WI38 (cell line): ENCODE measurements around the gene TYW1B.
"Not testable (repeated sequence)": the region's sequence is repeated elsewhere in the genome, so short reads cannot be mapped to it uniquely, and the experiment has no call there.

ENCODE experiments used
- H3K4me3 ChIP-seq: 2 replicates; pipeline ENCODE4 v1.5.1; 2011; ENCODE audit warnings: low read depth, mild to moderate bottlenecking, control low read depth, low read length
- TF ChIP-seq, protein P1 (sequence below): IDR thresholded peaks from 2 replicates; pipeline ENCODE4 v1.5.1; 2012; ENCODE audit warnings: low read depth, mild to moderate bottlenecking, control low read depth, low read length

The TYW1B gene

DNA sequence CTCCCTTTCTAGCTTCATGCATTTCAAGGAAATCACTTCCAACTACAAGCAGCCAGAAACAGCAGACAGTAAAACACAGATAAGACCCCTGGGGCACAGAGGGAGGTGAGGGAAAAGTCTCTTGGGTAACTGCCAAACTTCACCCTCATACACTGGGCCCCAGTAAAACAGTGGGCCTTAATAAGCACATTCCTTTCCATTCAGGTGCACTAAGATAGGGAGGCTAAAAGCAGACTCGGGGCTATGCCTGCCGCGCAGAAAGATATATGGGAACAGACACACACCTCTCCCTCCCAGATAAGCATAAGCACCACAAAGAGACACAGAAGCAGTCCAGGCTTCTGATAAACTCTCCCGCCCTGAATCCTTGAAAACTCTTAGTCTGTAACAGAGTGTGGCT lies 117.0 kb downstream of the TYW1B start:
- TF ChIP-seq, protein P1, sequence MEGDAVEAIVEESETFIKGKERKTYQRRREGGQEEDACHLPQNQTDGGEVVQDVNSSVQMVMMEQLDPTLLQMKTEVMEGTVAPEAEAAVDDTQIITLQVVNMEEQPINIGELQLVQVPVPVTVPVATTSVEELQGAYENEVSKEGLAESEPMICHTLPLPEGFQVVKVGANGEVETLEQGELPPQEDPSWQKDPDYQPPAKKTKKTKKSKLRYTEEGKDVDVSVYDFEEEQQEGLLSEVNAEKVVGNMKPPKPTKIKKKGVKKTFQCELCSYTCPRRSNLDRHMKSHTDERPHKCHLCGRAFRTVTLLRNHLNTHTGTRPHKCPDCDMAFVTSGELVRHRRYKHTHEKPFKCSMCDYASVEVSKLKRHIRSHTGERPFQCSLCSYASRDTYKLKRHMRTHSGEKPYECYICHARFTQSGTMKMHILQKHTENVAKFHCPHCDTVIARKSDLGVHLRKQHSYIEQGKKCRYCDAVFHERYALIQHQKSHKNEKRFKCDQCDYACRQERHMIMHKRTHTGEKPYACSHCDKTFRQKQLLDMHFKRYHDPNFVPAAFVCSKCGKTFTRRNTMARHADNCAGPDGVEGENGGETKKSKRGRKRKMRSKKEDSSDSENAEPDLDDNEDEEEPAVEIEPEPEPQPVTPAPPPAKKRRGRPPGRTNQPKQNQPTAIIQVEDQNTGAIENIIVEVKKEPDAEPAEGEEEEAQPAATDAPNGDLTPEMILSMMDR = no peak
- H3K4me3 ChIP-seq = no peak overlapping the region

DNA sequence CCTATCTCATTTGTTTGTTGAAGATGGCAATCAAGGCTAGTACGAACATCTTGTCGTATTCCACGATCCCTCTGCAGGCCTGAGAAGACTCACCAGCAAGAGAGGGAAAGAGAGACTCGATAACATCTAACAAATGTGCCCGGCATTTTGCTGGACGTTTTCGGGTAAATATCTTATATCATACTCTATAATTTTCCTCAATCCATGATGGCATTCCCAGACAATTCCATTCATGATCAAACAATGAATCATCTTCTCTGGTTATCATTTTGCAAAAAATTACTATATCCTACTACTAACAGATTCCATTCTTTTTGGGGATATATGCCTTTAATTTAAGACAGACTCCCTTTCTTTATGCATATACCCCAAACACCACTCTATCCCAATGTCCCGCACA lies 118.1 kb downstream of the TYW1B start:
- TF ChIP-seq, protein P1 = no peak
- H3K4me3 ChIP-seq = no peak overlapping the region

DNA sequence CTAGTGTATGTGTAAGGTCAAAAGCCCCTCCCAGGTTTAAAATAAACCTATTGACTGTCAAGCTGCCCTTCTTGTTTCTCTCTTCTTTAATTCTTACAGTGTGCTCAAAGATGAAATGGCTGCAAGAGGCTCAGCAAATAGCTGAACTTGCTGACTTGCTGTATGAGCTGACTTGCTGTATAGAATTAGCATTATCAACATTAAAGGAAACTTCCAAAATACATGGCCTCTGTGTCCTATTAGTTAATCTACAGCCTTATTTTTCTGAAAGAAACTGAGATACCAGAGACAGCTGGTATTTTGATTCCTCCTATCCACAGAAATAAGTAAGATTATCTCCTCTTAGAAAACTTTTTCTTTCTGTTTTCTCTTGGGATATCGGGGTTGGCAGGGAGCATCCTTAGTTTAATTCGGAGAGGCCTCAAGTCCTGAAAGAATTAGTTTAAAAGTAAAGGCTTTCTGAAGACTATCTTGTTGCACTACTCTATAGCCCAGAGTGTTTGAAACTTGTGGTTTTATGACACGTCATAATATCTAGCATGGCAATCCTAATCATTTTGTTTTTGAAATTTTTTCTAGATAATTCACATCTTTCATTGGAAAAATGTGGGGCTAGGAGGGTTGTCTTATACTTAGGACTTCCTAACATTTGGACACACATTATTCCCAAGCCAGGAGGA lies 119.5 kb downstream of the TYW1B start:
- H3K4me3 ChIP-seq = not testable (repeated sequence)

DNA sequence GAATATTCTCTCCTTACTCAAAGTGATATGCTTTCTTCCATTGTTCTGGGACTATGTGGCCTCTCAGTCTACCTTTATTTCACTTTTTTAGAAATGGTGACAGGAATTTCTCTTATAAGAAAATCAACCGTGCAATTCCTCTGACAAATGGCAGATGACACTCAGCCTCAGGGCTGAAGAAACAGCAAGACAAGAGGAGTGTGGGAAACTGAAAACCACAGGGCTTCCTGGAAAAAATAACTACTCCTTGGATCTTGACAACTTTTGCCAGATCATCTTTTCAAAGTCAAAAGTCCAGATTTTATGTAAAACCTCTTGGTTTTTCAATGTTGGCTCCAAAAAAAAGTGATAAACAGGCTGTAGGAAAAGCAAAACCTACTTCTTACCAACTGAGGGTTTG lies 121.5 kb downstream of the TYW1B start:
- TF ChIP-seq, protein P1 = no peak
- no peak overlapping the region for H3K4me3 ChIP-seq

DNA sequence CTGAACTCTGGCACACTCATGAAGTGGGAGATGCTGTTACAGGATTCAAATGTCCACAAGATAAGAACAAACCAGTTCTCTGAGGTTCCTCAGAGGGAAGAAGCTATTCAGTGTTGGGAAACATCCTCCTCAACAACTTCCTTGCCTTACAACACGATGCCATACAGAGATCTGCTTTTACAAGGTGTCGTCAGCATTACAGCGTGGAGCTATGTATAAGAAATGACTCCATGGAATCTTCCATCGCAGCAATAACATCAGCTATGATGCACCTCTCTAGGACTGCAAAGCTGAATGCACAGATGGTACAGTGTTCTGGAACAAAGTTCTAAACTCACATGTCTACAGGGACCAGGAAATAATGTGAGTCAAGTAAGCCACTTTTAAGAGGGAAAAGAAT lies 122.3 kb downstream of the TYW1B start:
- not testable (repeated sequence) for H3K4me3 ChIP-seq

DNA sequence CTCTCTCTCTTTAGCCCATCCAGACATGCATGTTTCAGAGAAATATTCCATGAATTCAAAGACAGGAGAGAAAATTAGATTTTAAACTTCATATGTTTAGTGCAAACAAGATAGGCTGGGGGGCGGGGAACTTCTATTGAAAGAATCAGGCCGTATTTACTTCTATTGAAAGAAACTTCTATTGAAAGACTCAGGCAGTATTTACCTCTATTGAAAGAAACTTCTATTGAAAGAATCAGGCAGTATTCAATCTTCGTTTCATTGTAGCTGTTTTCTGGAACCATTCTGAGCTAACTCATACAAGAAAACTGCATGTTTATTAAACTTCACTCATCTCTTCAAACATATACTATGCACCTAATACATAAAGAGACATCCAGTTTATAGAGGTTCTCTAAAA lies 123.1 kb downstream of the TYW1B start:
- TF ChIP-seq, protein P1 = no peak
- no peak overlapping the region for H3K4me3 ChIP-seq

DNA sequence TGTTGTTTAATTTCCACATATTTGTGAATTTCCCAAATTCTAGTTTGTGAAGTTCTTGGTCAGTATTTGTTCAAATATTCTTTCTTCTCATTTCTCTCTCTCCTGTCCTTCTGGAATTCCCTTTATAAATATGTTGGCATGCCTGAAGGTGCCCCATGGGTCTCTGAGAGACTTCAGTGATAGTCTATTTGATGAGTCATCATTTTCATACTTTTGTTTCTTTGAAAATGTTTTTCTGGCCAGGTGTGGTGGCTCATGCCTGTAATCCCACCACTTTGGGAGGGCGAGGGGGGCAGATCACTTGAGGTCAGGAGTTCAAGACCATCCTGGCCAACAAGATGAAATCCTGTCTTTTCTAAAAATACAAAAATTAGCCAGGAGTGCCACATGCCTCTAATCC lies 127.5 kb downstream of the TYW1B start:
- not testable (repeated sequence) for H3K4me3 ChIP-seq

DNA sequence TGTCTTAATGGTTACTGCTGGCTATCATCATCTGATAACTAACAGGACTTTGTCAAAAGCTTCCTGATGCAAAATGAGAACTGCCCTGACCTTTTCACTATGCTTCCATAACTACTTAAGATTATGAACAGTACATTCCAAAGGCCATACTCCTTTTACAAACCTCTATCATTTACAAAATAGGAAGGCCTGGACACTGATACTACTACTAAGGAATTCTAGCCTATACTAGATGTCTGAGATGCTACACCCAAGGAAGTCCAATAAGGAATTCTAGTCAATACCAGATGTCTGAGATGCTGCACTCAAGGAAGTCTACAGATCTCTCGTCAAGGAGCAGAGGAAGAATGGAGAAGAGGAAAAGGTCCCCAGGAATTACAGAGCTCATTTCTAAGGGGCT lies 130.9 kb downstream of the TYW1B start:
- H3K4me3 ChIP-seq = not testable (repeated sequence)

DNA sequence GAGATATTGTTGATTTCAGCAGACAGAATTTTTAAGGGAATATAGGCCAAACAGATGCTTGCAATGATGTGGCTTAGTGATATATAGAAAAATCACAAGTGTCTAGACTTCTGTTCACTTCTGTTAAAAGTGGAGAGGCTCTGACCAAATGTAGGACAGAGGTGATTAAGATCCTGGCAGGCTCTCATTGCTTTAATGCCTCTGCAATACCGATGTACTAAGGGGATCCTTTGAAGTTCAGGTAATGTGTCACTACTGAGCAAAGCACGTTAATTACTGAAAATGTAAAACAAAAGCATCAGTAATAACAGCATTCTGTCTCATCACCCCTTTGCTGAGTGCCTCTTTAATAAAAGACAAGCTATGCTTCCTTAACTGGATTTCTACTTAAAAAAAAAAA lies 131.4 kb downstream of the TYW1B start:
- not testable (repeated sequence) for H3K4me3 ChIP-seq

DNA sequence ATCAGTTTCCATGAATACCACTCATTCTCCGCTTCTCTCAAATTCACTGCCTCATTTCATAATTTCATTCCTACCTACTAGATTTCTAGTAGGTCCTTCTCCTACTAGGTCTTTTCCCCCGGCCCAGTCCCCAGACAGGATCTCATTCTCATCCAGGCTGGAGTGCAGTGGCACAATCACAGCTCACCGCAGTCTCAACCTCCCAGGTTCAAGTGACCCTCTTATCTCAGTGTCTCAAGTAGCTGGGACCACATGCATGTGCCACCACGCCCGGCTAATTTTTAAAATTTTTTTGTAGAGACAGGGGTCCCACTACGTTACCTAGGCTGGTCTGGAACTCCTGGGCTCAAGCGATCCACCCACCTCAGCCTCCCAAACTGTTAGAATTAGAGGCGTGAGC lies 132.5 kb downstream of the TYW1B start:
- not testable (repeated sequence) for H3K4me3 ChIP-seq

DNA sequence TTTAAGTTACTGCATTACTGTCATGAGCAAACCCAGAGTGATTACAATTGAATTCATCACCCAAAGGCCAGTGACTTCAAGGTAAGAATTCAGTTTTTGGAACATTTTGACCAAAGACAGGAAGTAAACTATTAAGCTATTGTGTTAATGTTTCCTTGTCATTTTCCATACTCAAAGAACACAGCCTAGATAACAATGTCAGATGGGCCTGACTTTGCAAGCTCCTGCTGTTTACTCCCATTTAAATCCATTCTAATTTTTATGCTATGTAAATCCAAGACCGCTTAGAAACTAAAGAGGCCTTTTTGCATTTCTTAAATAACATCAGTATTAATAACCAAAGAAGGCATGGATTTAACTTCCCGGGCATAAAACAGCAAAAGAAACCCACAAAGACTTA lies 136.6 kb downstream of the TYW1B start:
- H3K4me3 ChIP-seq = not testable (repeated sequence)

DNA sequence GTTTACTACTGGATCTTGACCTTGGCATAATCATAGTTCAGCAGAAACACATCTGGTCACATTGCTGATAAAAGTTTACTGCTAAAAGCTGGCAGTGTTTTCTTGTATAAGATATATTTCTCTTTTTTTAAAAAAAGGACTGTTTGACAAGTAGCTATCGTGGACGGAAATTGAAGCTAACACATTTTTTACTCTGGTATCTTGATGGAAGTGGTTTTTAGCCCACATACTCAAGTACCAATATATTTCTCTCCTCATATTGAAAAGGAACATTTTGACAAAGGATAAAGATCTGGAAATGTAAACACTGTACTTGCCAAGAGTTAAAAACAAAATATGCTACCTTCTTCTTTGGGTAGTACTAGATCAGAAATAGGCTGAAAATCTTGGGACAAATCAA lies 137.8 kb downstream of the TYW1B start:
- H3K4me3 ChIP-seq = not testable (repeated sequence)

DNA sequence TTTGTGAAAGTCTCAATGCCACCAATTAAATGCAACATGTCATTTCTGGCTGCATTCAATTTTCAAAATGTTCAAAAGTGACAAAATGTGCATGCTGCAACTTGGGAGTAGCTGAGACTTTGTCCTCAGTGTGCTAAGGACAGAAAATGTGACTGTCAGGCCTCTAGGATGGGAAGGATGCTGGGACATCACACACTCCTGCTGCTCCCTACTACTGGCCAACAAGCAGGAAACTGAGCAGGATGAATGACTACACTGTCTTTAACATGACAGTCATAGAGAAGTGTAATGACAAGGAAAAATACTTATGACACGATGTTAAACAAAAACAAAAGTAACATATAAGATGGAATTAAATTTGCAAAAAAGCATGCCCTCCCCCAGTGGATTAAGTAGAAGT lies 138.7 kb downstream of the TYW1B start:
- H3K4me3 ChIP-seq = not testable (repeated sequence)

DNA sequence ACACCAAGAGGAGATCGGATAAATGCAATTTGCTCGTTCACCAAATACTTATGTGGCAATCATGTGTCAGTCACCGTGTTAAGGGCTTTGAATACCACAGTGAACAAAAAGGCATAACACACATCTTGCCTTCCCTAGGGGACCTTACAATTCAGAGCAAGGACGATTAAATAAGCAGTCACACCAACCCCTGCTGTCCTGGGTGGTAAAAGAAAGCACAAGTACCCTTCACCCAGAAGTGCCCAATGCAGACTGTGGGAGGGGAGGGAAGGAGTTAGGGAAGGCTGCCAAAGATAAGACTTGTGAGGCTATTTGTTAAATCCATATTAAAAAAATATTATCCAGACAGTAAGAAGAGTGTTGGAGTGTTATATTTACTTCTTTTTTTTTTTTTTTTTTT lies 146.8 kb downstream of the TYW1B start:
- H3K4me3 ChIP-seq = not testable (repeated sequence)

DNA sequence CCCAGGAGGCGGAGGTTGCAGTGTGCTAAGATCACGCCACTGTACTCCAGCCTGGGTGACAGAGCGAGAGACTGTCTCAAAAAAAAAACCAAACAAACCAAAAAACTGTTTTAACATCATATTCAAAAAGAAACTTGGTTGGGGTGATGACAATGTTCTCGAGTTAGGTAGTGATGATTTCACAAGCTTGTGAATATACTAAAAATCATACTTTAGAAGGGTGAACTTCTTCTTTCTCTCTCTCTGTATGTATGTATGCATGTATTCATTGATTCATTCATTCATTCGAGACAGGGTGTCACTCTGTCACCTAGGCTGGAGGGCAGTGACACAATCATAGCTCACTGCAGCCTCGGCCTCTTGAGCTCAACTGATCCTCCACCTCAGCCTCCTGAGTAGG lies 151.1 kb downstream of the TYW1B start:
- H3K4me3 ChIP-seq = not testable (repeated sequence)

DNA sequence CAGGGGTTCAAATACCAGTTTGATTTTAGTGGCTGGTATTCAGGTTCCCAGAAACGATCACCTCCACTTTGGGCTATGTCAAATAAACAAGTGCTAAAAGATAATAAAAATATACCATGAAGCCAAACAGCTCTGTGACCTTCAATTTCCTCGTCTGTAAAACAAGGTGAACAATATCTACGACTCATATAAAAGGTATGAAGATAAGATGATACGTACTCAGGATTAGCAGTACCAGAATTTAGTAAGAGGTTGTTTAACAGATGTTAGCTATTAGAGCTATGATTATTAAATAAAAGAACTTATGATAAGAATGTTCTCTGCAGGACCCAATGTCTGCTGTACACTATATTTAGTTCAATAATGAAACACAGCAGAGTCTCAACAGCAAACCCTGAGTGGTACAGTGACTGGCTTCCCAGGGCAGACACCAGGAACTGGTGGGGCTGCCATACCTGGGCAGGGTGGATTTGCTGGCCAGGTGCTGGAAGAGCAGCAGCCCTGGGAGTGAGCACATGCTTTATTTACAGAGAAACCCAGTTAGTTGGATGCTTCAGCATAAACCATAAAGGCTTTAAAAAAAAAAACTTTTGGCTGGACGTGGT lies 151.8 kb downstream of the TYW1B start:
- not testable (repeated sequence) for H3K4me3 ChIP-seq
